HG02884 (cell line): ENCODE results near the gene ADIRF.
"Not testable (repeated sequence)": the region's sequence is repeated elsewhere in the genome, so short reads cannot be mapped to it uniquely, and the experiment has no call there.

Experiments
- ATAC-seq: cut with Tn5 transposase; IDR thresholded peaks from one replicate; pipeline ENCODE4 v1.9.1; 2021; ENCODE audit warnings: mild to moderate bottlenecking, moderate library complexity; ENCODE audit not compliant: unreplicated experiment

Gene ADIRF

DNA sequence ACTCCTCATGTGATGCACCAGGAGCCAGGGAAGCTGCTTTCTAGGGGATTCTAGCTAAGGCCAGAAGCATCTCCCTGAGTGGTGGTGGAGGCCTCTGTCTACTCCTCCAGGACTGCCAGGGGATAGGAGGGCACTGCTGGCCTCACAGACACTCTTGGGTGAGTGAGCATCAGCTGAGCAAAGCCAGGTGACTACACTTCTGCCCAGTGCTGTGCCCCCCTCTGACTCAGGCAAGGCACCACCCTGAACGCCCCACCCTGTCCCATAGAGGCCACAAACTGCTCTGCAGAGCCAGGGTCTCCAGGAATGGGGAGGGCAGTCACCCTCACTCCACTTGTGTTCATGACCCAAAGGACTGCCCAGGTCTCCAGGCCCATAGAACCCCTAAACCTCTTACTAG is 51.2 kb downstream of the ADIRF start:
- ATAC-seq = not testable (repeated sequence)

DNA sequence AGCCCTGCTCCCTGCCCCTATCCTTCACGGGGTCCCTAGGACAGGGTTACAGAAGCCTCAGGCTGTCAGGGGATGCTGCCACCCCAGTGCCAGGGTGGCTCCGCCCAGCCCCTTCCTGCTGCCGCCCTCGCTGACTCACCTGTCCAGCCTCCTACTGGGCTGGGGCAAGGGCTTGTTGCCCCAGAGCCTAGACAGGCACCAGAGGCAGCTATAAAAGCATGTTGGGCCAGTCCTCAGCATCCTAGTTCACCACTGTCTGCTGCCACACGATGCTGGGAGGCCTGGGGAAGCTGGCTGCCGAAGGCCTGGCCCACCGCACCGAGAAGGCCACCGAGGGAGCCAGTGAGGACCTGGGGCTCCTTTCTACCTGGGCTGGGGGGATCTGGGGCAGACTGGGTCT is 51.8 kb downstream of the ADIRF start, which contains the start of gene FAM25A:
Gene FAM25A (plus strand): TSS at position 239 of the 400 bp plus-strand sequence. CDS start 31 bp downstream, at position 270.
- not testable (repeated sequence) for ATAC-seq
